GM11168 (cell line): ENCODE results near the gene ACSL1.
"Not testable (repeated sequence)": the region's sequence is repeated elsewhere in the genome, so short reads cannot be mapped to it uniquely, and the experiment has no call there.

ENCODE experiments used
- in situ Hi-C: fragments of 300-500 bp; cut with MboI; formaldehyde crosslinking; loops from one replicate; pipeline ENCODE4 v1.12.0; 2022; ENCODE audit warnings: low sequenced_read_pairs; ENCODE audit not compliant: unreplicated experiment

The ACSL1 gene

DNA sequence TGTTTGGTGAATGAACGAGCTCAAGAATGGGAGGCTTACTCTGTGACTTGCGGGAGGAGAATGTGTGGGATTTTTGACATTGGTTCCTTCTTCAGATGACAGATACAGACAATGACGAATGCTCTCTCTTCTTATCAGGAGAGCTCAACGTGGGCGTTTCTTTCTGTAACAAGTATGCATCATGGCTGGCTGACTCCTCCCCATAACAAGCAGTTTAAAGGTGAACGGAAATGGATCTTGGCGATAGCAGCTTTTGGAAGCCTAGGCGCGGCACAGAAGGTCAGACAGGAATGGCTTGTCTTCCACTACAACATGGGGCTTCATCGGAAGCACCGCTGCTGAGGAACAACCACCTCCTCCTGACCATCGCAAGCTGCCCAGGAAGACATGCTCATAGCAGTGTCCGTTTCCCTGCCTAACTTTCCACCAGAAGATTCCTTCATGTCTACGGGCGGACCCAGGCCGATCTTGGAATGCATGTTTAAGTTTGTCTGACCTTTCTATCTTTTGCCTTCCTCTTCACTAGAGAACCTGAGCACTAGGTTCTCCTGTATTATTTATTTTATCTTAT, 18.3 kb upstream of the ACSL1 start:
- in situ Hi-C loops = no loop called here

DNA sequence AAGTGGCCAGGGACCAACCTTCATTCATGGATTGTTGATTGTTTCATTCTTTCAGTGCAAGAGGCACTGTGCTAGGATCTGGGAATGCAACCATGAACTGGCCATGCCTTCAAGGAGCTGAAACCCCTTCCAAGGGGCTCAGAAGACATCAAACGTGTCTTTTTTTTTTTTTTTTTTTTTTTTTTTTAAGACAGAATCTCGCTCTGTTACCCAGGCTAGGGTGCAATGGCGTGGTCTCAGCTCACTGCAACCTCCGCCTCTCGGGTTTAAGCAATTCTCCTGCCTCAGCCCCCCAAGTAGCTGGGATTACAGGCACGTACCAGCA, 13.3 kb upstream of the ACSL1 start:
- in situ Hi-C loops = not testable (repeated sequence)

DNA sequence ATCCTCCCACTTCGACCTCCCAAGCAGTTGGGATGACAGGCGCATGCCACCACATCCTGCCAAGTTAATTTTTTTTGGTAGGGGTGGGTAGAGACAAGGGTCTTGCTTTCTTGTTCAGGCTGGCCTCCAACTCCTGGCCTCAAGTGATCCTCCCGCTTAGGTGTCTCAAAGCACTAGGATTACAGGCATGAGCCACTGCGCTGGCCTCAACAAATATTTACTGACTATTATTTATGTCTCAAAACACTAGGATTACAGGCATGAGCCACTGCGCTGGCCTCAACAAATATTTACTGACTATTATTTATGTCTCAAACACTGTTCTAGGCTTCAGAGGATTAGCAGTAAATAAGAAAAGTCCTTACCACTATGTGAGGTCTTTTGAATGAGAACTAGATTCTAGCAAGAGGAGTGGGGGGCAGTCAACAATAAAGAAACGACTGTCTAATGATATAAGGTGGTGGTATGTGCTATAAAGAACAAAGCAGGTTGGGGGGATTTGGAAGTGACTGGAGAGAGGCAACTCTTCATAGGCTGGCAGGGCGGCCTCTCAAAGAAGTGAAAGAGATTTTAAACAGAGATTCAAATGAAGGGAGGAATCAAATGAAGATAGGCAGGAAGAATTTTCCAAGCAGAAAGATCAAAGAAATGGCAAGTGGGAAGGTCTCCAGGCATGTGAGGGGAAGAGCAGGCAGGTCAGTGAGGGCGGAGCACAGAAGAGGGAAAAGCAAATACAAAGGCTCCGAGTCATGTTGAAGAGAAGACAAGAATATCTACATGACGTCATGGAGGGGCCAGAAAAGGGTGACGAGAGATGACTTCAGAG, 12.7 kb upstream of the ACSL1 start:
- in situ Hi-C loops = no loop called here

DNA sequence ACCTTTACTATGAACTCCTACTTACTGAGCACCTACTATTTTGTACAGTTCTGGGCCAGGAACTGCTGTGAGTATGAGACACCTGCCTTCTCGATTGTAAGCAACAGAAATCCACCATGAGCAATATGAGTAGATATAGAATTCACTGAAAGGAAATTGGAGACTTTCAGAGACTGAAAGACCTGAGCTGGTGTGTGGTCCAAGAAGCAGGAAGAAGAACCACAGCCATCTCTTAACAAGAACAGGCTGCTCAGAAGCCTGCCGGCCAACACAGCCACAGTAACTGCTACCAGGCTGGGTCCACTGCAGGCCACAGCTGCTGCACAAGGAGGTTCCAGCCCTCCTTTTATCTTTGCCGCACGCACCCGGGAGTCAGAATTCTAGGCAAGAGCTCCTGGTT, 10.8 kb upstream of the ACSL1 start:
- in situ Hi-C loops = no loop called here

DNA sequence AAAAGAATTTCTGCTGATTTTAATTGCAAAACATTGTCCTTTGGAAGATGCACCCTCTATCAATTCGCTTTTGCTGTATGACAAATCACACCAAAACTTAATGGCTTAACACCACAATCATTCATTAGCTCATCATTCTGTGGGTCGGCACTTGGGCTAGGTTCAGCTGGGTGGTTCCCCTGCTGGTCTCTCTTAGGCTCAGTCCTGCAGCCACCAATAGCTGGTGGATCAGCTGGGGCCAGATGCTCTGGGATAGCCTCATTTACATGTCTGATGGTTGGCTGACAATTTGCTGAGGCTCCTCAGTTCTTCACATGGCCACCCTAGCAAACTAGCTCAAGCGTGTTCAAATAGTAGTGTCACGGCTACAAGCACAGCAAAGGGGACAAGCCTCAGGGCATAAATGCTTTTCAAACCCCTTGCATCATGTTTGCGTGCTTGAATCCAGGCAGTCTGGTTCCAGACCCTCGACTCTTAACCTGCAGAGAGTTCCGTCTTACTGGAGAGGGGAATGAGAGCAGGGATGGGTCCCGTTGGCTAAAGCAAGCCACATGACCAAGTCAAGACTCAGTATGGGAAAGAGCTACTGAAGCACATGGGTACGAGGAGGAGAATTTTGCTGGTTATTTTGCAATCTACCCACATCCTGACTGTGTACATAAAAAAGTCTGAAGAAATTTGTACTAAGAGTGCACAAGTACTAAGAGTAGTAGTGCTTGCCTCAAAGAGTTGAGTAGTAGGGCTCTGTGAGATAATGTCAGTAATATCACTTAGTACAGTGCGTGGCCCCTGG, 7.5 kb upstream of the ACSL1 start:
- in situ Hi-C loops = no loop called here

DNA sequence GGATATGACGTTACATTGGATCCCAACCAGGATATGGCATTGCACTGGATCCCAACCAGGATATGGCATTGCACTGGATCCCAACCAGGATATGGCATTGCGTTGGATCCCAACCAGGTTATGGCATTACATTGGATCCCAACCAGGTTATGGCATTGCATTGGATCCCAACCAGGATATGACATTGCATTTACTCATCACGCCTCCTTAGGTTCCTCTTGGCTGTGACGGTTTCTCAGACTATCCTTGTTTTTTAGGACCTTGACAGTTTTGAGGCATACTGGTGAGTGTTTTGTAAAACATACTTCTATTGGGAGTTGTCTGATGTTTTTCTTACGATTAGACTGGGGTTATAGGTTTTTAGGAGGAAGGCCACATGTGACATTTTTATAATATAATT, 5.4 kb upstream of the ACSL1 start:
- in situ Hi-C loops = no loop called here

DNA sequence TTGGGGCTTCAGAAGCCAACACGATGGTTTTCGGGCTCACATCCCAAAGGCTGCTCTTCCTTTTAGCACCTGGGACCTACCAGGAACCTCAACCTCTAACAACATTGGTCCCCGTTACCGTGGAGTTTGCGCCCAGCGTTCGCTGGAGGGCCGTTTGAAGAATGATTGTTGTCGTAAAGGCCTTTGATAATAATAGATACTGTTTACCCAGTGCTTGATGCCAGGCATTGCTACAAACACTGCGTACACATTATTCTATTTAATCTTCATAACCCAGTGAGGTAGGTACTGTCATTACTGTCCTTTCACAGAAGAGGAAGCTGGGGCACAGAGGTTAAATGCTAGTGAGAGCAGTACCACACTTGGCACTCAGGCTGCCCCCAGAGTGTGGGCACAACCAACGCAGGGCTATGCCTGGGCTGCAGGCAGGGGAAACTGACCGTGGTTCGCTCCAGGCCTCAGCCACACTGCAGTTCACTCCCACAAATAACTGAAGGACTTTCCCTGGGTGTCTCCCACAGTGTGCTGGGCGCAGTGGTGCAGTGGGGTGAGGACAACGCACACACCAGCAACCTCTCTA, 1.0 kb upstream of the ACSL1 start:
- in situ Hi-C loops = no loop called here

DNA sequence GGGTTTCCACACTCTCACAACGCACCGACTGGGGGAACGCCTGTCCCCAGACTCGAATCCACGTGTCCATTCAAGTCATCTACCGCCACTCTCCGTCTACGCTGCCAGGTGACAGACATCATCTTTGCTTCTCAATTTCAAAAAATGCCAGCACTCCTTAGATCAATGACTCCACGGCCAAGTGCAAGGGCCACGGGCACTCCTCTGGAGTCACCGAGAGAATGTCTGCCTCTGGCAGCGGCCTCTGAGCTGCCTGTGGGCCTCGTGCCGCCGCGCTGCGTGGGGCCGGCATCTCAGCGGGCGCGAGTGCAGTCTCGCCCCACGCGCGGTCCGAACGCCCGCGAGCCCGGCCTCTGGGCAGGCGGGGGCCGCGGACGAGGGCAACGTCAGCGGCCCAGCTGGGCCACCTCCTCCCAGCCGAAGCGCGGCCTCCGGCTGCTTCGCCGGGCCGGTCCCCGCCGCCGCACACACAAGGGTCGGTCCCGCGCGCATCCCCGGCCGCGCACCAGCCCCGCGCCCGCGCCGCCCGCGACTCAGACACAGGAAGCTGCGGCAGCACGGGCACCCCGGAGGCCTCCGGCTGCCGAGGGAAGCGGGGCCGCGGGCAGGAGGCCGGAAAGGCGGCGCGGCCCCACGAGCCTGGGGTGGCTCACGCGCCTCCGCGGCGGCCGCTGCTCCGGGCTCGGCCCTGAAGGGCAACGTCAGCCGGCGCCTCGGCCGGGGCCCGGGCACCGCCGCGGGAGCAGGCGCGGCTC, 450 bp downstream of the ACSL1 start:
- in situ Hi-C loops = no loop called here

DNA sequence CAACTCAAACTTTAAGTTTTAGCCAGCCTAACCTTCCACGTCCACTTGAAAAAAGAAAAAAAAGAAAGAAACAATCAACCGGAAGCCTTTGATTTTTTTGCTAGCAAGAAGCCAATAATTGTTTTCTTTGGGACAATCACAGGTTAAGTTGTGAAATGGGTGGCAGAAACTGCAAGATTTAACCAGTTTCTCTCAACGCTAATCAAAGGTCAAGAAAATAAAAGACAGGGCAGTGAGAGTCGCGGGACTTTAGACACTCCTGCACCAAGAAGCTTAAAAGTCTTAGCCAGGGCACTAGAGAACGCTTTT, 1.0 kb downstream of the ACSL1 start:
- in situ Hi-C loops = no loop called here

DNA sequence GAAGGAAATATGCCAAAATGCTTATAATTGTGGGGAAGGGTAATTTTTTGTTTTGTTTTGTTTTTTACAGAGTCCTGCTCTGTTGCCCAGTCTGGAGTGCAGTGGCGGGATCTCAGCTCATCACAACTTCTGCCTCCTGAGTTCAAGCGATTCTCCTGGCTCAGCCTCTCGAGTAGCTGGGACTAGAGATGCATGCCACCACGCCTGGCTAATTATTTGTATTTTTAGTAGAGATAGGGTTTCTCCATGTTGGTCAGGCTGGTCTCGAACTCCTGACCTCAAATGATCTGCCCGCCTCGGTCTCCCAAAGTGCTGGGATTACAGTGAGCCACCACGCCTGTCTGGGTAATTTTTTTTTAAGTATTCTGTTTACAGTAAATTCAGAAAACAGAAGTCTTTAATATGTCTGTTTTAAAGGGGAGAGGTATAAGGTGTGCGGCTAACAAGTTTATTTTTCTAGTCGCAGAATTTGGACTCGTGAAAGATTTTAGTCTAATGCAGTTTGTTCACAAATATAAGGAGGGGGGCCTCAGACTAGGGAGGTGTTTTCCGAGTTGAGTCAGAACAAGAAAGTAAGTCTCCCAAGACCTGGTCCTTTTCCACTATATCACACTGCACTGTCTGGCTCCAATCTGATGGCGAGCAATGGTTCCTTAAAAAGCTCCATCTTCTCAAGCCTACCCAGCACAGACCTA, 1.5 kb downstream of the ACSL1 start:
- in situ Hi-C loops = no loop called here

DNA sequence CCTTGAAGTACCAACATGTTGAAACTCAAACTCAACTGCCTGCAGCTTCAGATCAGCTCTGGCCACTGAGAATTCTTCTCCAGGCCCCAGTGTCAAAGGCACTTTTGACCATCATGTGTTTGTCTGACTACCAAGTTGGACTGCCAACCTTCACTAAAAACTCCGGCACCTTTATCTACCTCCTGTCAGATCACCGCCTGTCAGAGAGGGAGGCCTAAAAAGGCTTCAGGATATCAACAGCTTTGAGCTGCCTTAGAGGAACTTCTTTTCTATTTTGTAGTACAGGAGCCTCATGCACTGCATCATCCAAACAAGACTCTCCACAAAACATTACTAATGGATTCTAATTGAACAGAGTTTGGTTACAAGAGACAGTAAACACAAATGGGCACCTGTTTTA, 2.8 kb downstream of the ACSL1 start:
- in situ Hi-C loops = no loop called here

DNA sequence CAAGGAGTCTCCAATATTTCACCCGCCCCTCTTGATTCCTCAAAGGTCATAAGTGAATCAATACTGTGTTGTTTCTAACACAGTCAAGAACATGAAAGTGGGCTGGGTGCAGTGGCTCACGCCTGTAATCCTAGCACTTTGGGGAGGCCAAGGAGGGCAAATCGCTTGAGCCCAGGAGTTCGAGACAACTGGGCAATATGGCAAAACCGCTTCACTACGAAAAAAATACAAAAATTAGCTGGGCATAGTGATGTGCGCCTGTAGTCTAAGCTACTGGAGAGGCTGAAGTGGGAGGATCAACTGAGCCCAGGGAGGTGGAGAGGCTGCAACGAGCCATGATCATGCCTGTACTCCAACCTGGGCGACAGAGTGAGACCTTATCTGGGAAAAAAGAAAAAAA, 3.4 kb downstream of the ACSL1 start:
- in situ Hi-C loops = no loop called here

DNA sequence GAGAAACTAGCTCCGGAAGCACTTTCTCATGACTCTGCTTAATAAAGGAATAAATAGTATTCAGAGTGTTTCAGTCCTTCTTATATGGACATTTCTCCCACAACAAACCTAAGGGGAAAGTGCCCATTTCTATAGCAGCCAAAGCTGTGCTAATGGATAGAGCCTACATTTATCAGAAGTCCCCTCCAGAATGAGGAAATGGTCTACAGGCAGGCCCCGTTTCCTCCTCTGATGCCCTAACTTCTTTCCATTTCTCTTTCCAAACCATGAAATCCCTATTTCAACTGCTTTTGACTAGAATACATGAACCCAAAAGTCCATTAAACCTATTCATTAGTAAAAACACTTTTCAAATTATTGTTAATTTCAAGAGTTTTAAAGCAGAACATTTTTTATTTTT, 4.5 kb downstream of the ACSL1 start:
- in situ Hi-C loops = no loop called here

DNA sequence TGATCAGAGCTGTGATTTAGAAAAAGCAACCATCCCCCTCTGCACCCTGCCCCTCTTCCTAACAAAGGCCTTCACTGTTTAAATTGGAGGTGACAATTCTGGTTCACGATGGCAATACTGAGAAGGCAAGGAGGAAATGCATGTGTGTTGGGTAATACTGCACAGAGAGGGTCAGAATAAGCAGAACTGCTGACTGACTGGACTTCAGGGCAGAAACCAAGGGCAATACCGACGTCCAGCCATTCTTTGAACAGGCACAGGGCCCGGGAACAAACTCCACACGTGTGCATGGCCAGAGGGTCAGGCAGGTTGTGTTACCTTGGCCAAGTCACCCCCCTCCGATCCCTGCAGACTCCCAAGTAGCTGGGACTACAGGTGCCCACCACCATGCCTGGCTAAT, 6.0 kb downstream of the ACSL1 start:
- in situ Hi-C loops = no loop called here

DNA sequence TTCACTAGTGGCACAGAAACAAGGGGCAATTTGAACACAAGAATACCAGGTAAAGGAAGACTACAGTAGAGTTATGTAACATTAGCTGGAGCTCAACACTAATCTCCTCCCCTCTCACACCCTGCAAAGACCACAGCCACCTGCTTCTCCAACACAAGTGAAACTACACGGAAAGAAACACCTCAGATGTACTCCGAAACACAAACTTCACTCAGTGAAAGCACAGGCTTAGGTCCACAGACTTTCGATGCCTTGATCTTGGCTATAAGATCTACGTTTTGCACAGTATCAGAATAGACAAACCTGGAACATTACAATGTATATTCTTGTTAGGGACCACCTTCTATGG, 7.6 kb downstream of the ACSL1 start:
- in situ Hi-C loops = no loop called here

DNA sequence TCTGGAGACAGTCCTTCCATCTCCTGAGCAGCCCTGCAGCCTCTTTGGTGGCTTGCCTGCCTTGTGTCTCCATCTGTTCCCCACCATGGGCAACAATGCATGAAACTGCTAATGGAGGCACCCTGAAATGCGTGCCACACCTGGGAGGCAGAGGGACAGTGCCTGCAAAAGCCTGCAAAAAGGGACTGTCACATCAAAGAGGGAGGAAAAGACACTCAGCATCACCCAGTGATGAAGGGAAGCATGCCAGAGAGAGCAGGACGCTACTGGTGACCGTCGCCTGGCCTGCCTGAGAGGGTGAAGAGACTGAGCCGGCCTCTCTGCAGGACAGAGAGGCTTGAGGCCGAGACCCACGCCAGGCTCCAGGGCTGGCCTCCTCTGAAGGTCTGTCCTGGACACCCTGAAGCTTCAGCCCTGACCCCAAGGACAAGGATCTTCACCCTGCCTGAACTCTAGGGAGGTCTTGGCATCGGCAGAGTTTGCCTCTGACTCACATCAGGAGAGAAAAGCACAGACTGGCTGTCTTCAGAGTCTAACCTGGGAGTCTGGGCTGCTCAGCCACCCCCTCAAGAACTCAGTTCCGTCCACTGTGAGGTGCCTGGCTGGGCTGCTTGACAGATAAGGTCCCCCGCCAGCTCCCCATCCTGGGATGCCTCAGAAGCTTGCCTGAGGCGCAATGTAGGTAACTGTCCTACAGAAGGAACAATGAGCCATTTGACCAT, 8.1 kb downstream of the ACSL1 start:
- in situ Hi-C loops = no loop called here

DNA sequence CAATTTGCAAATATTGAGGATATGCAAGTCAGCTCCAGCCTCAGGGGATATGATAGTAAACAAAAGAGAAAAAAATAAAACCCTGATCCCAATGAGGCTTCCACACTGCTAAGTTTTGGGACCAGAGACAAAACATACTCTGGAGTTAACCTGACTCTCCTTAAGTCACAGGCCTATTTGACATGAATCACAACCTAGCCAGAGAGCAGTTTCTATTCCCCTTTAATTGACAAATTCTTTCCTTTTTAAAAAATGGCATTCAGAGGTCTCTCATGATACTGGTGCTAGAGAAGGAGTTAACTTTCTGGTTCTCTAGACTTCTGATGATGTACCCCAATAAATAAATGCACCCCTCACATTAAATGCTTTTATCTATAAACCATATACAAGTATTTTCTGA, 8.8 kb downstream of the ACSL1 start:
- in situ Hi-C loops = no loop called here

DNA sequence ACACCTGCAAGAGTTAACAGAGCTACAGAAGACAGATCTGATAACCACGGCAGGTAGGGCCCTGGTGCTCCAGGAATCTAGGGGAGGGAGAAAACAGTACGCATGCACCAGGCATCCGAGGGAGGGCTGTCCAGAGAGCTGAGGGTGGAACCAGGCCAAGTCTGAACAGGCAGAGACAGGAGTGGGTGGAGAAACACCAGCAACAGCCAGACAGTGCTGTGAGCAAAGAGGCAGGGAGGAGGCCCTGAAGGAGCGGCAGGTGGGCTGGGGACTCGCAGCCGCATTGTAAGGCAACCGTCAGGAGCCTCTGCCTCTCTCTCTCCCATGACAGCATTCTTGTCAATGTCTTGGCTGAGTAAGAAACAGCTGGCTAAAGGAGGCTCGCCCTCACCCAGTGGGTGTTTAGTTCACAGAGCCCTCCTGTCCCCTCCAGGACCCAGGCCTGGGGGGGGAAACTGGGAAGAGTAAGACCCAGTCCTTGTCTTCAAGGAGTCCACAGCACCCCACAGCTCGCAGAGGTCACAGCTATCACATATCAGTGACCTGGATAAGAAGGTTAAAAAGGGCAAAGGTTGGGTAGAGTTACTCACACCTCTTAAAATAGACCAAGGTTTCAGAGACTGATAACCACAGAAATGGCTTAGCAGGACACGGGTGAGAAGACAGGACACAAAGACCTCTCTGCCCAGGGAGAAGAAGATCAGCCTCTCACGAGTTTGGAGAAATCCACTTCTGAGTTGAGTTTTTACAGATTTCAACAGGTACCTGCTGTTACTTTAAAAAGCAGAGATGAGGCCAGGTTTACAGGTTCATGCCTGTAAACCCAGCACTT, 10.5 kb downstream of the ACSL1 start:
- in situ Hi-C loops = no loop called here

DNA sequence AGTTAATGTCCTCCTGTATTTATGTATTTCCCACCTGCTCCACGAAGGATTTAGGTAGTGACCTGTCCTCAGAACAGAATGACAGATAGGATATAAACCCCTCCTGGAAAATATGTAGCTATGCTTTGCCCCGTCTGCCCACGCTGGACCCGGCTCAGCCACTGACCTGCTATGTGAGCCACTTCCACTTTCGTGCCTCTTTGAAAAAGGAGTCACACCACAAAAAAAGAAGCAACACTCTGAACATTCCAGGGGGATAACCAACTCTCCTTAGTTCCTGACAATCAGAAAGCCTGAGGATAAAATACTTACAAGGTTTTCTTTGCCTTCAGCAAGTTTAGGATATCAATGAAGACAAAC, 11.1 kb downstream of the ACSL1 start:
- in situ Hi-C loops = no loop called here
